A673 (cell line): Measurements from ENCODE around the gene TBL3.

ENCODE experiments used
- EZH2 ChIP-seq: fragments of 200-600 bp; sonication (generic); IDR thresholded peaks from 2 replicates; pipeline ENCODE4 v1.6.1; 2017; ENCODE audit warnings: borderline replicate concordance, low read depth, mild to moderate bottlenecking, mixed read lengths, antibody characterized with exemption, low read length; ENCODE audit not compliant: poor library complexity, severe bottlenecking
- TF ChIP-seq, protein P1 (sequence below): fragments of 300-800, 200-600 bp; sonication (generic); conservative IDR thresholded peaks from 2 replicates; pipeline ENCODE4 v1.5.1; 2017; ENCODE audit warnings: low read depth, mild to moderate bottlenecking, antibody characterized with exemption, low read length, moderate library complexity, mixed read lengths

DNA sequence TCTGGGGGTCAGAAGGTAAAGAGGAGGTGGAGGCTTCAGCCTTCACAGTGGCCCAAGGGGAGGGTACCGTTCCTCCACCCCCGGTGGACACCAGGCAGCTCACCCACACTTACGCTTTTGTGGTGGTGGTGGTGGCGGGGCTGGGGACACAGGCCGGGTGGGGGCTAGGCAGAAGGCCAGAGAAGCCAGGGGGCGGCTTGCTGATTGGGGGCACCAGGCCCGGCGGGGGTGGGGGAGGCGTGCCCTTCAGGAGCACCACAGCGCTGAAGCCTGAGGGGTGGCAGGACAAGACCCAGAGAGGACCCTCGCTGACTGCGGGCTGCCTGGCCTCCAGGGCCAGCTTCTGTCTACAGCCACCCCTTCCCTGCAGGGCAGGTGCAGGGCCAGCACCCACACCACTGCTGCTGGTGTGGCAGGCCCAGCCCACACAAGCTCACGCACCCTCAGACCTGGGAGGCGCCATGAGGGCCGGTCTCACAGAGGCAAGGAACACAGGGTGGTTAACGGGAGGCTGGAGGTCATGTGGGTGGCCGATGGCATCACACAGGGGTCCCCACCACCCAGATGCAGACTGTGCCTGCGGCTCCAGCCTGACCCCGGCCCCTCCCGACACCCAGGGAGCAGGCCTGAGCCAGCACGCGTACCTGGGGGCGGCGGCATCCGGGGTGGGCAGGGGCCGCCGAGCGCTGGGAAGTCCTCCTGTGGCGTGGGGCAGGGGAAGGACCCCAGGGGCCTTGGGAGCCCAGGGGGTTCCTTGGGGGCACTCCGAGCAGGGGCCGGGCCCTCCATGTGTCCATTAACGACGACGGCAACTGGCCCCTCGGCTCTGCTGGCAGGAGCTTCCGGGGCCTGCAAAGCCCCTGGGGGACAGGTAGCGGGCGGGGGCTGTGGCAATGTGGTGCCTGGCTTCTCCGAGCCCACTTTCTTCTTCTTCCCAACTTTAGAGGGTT lies 27.3 kb downstream of the TBL3 start:
- TF ChIP-seq, protein P1, sequence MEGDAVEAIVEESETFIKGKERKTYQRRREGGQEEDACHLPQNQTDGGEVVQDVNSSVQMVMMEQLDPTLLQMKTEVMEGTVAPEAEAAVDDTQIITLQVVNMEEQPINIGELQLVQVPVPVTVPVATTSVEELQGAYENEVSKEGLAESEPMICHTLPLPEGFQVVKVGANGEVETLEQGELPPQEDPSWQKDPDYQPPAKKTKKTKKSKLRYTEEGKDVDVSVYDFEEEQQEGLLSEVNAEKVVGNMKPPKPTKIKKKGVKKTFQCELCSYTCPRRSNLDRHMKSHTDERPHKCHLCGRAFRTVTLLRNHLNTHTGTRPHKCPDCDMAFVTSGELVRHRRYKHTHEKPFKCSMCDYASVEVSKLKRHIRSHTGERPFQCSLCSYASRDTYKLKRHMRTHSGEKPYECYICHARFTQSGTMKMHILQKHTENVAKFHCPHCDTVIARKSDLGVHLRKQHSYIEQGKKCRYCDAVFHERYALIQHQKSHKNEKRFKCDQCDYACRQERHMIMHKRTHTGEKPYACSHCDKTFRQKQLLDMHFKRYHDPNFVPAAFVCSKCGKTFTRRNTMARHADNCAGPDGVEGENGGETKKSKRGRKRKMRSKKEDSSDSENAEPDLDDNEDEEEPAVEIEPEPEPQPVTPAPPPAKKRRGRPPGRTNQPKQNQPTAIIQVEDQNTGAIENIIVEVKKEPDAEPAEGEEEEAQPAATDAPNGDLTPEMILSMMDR: no peak
- TF ChIP-seq EZH2: no peak
